Measurements from ENCODE around the gene PPP2R1B. TPM values are rescaled to one million over a fixed set of nuclear protein-coding genes. Genes with fewer than 3 reads are reported as not detected.
A peak's percentile ranks its signal among the peaks of the same experiment; 100 is the strongest.

Gene PPP2R1B
- total and polyA plus RNA-seq, 2 of the 8 experiments (the other 6 are each of a cell fraction or from before 2014, with no cell fraction given): 25.8 to 87.0 TPM

DNA sequence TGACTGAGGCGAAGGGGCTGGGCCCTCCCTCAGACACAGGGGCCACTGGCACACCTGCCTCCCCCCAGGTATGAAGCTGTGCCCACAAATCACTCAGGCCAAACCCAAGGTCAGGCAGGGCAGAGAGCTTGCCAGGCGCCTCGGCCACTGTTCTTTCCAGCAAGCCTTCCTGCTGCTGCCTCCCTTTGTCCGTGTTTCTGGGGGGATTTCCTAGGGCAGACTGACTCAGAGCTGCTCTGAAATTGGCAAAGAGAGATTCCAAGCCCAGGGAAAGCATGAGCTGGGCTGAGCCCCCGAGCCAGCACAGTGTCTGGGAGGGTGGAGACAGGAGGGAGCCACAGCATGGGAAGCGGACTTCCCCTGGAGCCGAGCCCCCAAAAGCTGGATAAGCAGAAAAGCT lies 33.2 kb downstream of the PPP2R1B start:
- Histone ChIP-seq H3K9ac (replicated peaks in 1 of 4; ENCODE audit: extremely low read depth in 1 of 4, low read depth in 3 of 4, low read length in 3 of 4) (no peak overlapping the region), H3K4me1 (replicated peaks in 1 of 4; ENCODE audit: control insufficient read depth in 3 of 4, insufficient read depth in 4 of 4, low read length in 3 of 4) (peaks cover 0 to 13% (median 2%) of the 10 kb centered on the region in 4 experiments; a peak in 6 of 7 replicates), H3K4me2 (ENCODE audit: insufficient read depth in 1 of 2, low read depth in 2 of 2, low read length in 2 of 2) (no peak overlapping the region), H4K91ac (replicated peaks; ENCODE audit: insufficient read length, low read length) (no peak overlapping the region), H4K20me1 (replicated peaks in 1 of 2; ENCODE audit: control insufficient read depth in 1 of 2, insufficient read depth in 2 of 2, low read length in 2 of 2) (peaks cover 1 to 4% of the 10 kb centered on the region in 2 experiments), H3K23me2 (ENCODE audit: low read depth, low read length) (no peaks in the 10 kb centered on the region), H3K4me3 (ENCODE audit: extremely low read depth in 1 of 4, insufficient read depth in 2 of 4, low read depth in 3 of 4, low read length in 4 of 4) (no peak overlapping the region), H3K14ac (ENCODE audit: insufficient read length) (no peak overlapping the region), H3K23ac (ENCODE audit: insufficient read length) (no peak overlapping the region), H3K36me3 (ENCODE audit: control insufficient read depth in 2 of 4, insufficient read depth in 4 of 4, low read length in 3 of 4) (0 out of 8 replicates have a peak, but pooled peaks cover 0 to 3% (median 0%) of the 10 kb centered on the region in 4 experiments), H2BK15ac (ENCODE audit: low read length) (no peak overlapping the region), H2BK12ac (ENCODE audit: low read depth, low read length) (0 out of 2 replicates have a peak overlapping the region, but pooled peaks have one; percentile 50), H3K18ac (ENCODE audit: extremely low read depth, low read length) (peak overlapping the region; percentile 78), H3K4ac (replicated peaks; ENCODE audit: insufficient read length, low read depth, low read length) (no peak overlapping the region), H4K5ac (ENCODE audit: insufficient read length, low read depth, low read length) (no peak overlapping the region), H2AFZ (ENCODE audit: low read length) (no peak overlapping the region), H4K8ac (ENCODE audit: extremely low read depth, insufficient read depth, low read length) (peak overlapping the region; percentile 29; the same call in 1 of the 2 replicates), H3K9me3 (ENCODE audit: insufficient read depth in 2 of 2, low read depth in 1 of 2, low read length in 1 of 2) (no peaks in the 10 kb centered on the region), H3K27ac (ENCODE audit: low read depth, low read length) (no peak overlapping the region), H3K27me3 (replicated peaks in 1 of 4; ENCODE audit: control insufficient read depth in 3 of 4, extremely low read depth in 1 of 4, insufficient read depth in 3 of 4, low read length in 3 of 4) (no peaks in the 10 kb centered on the region), H2BK120ac (replicated peaks; ENCODE audit: low read depth, low read length) (no peak overlapping the region), H3K79me2 (ENCODE audit: control insufficient read depth in 1 of 2, insufficient read depth in 2 of 2, low read length in 2 of 2) (no peaks in the 10 kb centered on the region), H2BK20ac (ENCODE audit: low read length) (no peak overlapping the region), H3K56ac (replicated peaks; ENCODE audit: insufficient read length, low read depth, low read length) (no peak overlapping the region), H2BK5ac (ENCODE audit: low read depth, low read length) (0 out of 2 replicates have a peak overlapping the region, but pooled peaks have one; percentile 24), H2AK5ac (ENCODE audit: low read depth, low read length) (0 out of 2 replicates have a peak overlapping the region, but pooled peaks have one; percentile 82), H3K79me1 (ENCODE audit: low read depth, low read length) (0 out of 2 replicates have a peak, but pooled peaks cover 5% of the 10 kb centered on the region)
- POLR2A ChIA-PET (ENCODE audit: partially characterized antibody): interaction anchor here (0.7 to 3.3 kb wide), 8 partner anchors 9 to 38 kb away, joined by 3 to 12 read pairs (median 5); partner anchors contain the start of gene PPP2R1B
- CTCF ChIA-PET (ENCODE audit: partially characterized antibody): interaction anchor here (0.9 to 3.3 kb wide), 13 partner anchors 7 to 248 kb away, joined by 3 to 20 read pairs (median 4); no protein-coding TSS in a partner anchor
- WGBS, 2 experiments (ENCODE audit: extremely low coverage in 1 of 2, insufficient coverage in 1 of 2, insufficient read length in 1 of 2, insufficient replicate concordance in 2 of 2, low coverage in 1 of 2, low lambda C conversion rate in 2 of 2, missing lambda C conversion rate in 1 of 2): 82% methylated on average over 7 of the region's 7 CpGs; no CpG with 5 or more reads in 1 of the 2 experiments
- DNase-seq (ENCODE audit: low read depth in 1 of 2, low spot score in 2 of 2) (no peak), FAIRE-seq (no peak)
- TF ChIP-seq BACH1 (IDR thresholded peaks at IDR 0.05; ENCODE audit: low read length) (no peak), KDM5A (IDR thresholded peaks at IDR 0.05; ENCODE audit: low read length) (no peak), PHF8 (conservative IDR thresholded peaks at IDR 0.05; ENCODE audit: low read depth, low read length) (no peak), TAF7 (optimal IDR thresholded peaks at IDR 0.05; ENCODE audit: borderline replicate concordance, low read depth, low read length) (no peak), TBP (IDR thresholded peaks at IDR 0.05; ENCODE audit: low read depth, low read length) (no peak), SAP30 (IDR thresholded peaks at IDR 0.05; ENCODE audit: insufficient read depth, insufficient replicate concordance, low read length) (no peak), CTBP2 (IDR thresholded peaks at IDR 0.05; ENCODE audit: borderline replicate concordance, insufficient read depth, insufficient read length, low read length) (no peak), NANOG (IDR thresholded peaks at IDR 0.05; ENCODE audit: insufficient read depth, low read depth, low read length, poor library complexity, severe bottlenecking) (no peak), SP4 (IDR thresholded peaks at IDR 0.05; ENCODE audit: low read length) (no peak), SRF (IDR thresholded peaks at IDR 0.05; ENCODE audit: low read depth, low read length) (no peak), FOSL1 (IDR thresholded peaks at IDR 0.05; ENCODE audit: insufficient read depth, low read depth, low read length) (no peak), EGR1 (IDR thresholded peaks at IDR 0.05; ENCODE audit: borderline replicate concordance, low read depth, low read length) (no peak), HDAC2 (IDR thresholded peaks at IDR 0.05; ENCODE audit: borderline replicate concordance in 1 of 2, low read depth in 2 of 2, low read length in 2 of 2) (no peak)

Data from H1 (cell line).